GM12864 (cell line): ENCODE measurements around the gene TROAP.
"Not testable (repeated sequence)": the region's sequence is repeated elsewhere in the genome, so short reads cannot be mapped to it uniquely, and the experiment has no call there.

Source experiments
- DNase-seq: peaks from one replicate; pipeline ENCODE4 v3.0.0-alpha.2; 2011; ENCODE audit warnings: low read depth
- H3K4me3 ChIP-seq: 2 replicates; pipeline ENCODE4 v1.5.1; 2011; ENCODE audit warnings: mild to moderate bottlenecking, low read depth, low read length, control low read depth
- CTCF ChIP-seq: IDR thresholded peaks from 2 replicates; pipeline ENCODE4 v1.5.1; 2011; ENCODE audit warnings: low read depth, mild to moderate bottlenecking, moderate library complexity, low read length, control low read depth, inconsistent platforms; ENCODE audit errors: missing control alignments

The TROAP gene

GRCh38 chr12:49375406-49375805, 52.4 kb downstream of the TROAP start:
- no peak overlapping the region for H3K4me3 ChIP-seq
- DNase-seq, result no peak
- TF ChIP-seq CTCF, result no peak

DNA sequence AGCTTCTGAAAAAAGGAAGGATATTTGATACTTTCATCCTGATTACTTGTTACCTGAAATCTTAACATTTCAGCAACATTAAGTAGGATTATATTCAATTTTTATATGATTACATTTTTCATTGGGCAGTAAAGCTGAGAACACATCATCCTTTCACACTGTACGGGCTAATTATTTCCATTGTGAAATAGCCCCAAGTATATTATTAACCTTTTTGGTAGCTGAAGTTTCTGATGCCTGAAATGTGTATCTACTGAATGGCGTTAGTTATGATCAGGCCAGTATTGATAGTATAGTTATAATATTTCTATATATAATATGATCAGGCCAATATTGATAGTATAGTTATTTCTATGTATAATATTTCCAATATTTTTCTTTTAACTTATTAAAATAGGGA, 54.3 kb downstream of the TROAP start:
- TF ChIP-seq CTCF, result no peak
- DNase-seq, result no peak
- H3K4me3 ChIP-seq, result no peak overlapping the region

- not testable (repeated sequence) for DNase-seq, H3K4me3 ChIP-seq
Measured at GRCh38 chr12:49380184-49380583, 57.1 kb downstream of the TROAP start.
